ENCODE results near the gene EPHB2.

GRCh38 chr1:22738522-22738921 is 27.9 kb downstream of the EPHB2 start:
- TF ChIP-seq, protein P1, sequence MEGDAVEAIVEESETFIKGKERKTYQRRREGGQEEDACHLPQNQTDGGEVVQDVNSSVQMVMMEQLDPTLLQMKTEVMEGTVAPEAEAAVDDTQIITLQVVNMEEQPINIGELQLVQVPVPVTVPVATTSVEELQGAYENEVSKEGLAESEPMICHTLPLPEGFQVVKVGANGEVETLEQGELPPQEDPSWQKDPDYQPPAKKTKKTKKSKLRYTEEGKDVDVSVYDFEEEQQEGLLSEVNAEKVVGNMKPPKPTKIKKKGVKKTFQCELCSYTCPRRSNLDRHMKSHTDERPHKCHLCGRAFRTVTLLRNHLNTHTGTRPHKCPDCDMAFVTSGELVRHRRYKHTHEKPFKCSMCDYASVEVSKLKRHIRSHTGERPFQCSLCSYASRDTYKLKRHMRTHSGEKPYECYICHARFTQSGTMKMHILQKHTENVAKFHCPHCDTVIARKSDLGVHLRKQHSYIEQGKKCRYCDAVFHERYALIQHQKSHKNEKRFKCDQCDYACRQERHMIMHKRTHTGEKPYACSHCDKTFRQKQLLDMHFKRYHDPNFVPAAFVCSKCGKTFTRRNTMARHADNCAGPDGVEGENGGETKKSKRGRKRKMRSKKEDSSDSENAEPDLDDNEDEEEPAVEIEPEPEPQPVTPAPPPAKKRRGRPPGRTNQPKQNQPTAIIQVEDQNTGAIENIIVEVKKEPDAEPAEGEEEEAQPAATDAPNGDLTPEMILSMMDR (tag by site-specific recombination; IDR thresholded peaks at IDR 0.05): no peak
- TF ChIP-seq, protein P2, sequence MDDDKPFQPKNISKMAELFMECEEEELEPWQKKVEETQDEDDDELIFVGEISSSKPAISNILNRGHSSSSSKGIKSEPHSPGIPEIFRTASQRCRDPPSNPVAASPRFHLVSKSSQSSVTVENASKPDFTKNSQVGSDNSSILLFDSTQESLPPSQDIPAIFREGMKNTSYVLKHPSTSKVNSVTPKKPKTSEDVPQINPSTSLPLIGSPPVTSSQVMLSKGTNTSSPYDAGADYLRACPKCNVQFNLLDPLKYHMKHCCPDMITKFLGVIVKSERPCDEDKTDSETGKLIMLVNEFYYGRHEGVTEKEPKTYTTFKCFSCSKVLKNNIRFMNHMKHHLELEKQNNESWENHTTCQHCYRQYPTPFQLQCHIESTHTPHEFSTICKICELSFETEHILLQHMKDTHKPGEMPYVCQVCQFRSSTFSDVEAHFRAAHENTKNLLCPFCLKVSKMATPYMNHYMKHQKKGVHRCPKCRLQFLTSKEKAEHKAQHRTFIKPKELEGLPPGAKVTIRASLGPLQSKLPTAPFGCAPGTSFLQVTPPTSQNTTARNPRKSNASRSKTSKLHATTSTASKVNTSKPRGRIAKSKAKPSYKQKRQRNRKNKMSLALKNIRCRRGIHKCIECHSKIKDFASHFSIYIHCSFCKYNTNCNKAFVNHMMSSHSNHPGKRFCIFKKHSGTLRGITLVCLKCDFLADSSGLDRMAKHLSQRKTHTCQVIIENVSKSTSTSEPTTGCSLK (tag by site-specific recombination; IDR thresholded peaks at IDR 0.05): no peak
- TF ChIP-seq, protein P3, sequence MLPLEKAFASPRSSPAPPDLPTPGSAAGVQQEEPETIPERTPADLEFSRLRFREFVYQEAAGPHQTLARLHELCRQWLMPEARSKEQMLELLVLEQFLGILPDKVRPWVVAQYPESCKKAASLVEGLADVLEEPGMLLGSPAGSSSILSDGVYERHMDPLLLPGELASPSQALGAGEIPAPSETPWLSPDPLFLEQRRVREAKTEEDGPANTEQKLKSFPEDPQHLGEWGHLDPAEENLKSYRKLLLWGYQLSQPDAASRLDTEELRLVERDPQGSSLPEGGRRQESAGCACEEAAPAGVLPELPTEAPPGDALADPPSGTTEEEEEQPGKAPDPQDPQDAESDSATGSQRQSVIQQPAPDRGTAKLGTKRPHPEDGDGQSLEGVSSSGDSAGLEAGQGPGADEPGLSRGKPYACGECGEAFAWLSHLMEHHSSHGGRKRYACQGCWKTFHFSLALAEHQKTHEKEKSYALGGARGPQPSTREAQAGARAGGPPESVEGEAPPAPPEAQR (tag by site-specific recombination; IDR thresholded peaks at IDR 0.05): no peak
- TF ChIP-seq ZFP37 (tag by site-specific recombination; IDR thresholded peaks at IDR 0.05) (no peak), ZNF18 (tag by site-specific recombination; IDR thresholded peaks at IDR 0.05) (no peak), WT1 (tag by site-specific recombination; IDR thresholded peaks at IDR 0.05) (no peak), ZNF274 (IDR thresholded peaks at IDR 0.05; ENCODE audit: low read length) (no peak), ZNF274 (tag by site-specific recombination; IDR thresholded peaks at IDR 0.05; ENCODE audit: borderline replicate concordance) (no peak), ZBTB1 (tag by site-specific recombination; IDR thresholded peaks at IDR 0.05) (no peak), ZNF76 (tag by site-specific recombination; IDR thresholded peaks at IDR 0.05; ENCODE audit: borderline replicate concordance, low read depth) (no peak), ZNF426 (tag by site-specific recombination; IDR thresholded peaks at IDR 0.05) (no peak)
- TF ChIP-seq, protein P4, sequence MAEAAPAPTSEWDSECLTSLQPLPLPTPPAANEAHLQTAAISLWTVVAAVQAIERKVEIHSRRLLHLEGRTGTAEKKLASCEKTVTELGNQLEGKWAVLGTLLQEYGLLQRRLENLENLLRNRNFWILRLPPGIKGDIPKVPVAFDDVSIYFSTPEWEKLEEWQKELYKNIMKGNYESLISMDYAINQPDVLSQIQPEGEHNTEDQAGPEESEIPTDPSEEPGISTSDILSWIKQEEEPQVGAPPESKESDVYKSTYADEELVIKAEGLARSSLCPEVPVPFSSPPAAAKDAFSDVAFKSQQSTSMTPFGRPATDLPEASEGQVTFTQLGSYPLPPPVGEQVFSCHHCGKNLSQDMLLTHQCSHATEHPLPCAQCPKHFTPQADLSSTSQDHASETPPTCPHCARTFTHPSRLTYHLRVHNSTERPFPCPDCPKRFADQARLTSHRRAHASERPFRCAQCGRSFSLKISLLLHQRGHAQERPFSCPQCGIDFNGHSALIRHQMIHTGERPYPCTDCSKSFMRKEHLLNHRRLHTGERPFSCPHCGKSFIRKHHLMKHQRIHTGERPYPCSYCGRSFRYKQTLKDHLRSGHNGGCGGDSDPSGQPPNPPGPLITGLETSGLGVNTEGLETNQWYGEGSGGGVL (tag by site-specific recombination; IDR thresholded peaks at IDR 0.05): no peak

Measured in HEK293 (cell line).